ENCODE measurements around the gene TREH.

- TF ChIP-seq EZH2 (IDR thresholded peaks at IDR 0.05) (no peak), POLR2AphosphoS5 (IDR thresholded peaks at IDR 0.05; ENCODE audit: borderline replicate concordance, low read depth, low read length) (no peak), FOXP2 (optimal IDR thresholded peaks at IDR 0.05; ENCODE audit: control extremely low read depth, extremely low read length, insufficient read depth) (no peak)
Measured at GRCh38 chr11:118715245-118715831, 35.9 kb upstream of the TREH start.

Data from SK-N-MC (cell line).